ENCODE measurements around the gene PLPP4.

GRCh38 chr10:120613180-120613579 is 156.2 kb downstream of the PLPP4 start:
- TF ChIP-seq POLR2A (IDR thresholded peaks at IDR 0.05) = no peak
- no peak for TF ChIP-seq CTCF (IDR thresholded peaks at IDR 0.05)
- no peak for TF ChIP-seq EP300 (IDR thresholded peaks at IDR 0.05)

Data from suprapubic skin (tissue), 3 donors.